B cell (primary cell): ENCODE data around the gene CPNE4.

ENCODE experiments used
- EZH2 ChIP-seq: IDR thresholded peaks from 2 replicates; pipeline ENCODE4 v1.6.1; 2012; ENCODE audit warnings: borderline replicate concordance, low read depth, mild to moderate bottlenecking, moderate library complexity, low read length; ENCODE audit not compliant: insufficient read depth, poor library complexity, severe bottlenecking
- TF ChIP-seq, protein P1 (sequence below): fragments of 200-600 bp; IDR thresholded peaks from one replicate; pipeline ENCODE4 v1.8.0; 2022; ENCODE audit warnings: antibody characterized with exemption, mild to moderate bottlenecking

- TF ChIP-seq, protein P1, sequence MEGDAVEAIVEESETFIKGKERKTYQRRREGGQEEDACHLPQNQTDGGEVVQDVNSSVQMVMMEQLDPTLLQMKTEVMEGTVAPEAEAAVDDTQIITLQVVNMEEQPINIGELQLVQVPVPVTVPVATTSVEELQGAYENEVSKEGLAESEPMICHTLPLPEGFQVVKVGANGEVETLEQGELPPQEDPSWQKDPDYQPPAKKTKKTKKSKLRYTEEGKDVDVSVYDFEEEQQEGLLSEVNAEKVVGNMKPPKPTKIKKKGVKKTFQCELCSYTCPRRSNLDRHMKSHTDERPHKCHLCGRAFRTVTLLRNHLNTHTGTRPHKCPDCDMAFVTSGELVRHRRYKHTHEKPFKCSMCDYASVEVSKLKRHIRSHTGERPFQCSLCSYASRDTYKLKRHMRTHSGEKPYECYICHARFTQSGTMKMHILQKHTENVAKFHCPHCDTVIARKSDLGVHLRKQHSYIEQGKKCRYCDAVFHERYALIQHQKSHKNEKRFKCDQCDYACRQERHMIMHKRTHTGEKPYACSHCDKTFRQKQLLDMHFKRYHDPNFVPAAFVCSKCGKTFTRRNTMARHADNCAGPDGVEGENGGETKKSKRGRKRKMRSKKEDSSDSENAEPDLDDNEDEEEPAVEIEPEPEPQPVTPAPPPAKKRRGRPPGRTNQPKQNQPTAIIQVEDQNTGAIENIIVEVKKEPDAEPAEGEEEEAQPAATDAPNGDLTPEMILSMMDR: no peak
- no peak for TF ChIP-seq EZH2
Measured at GRCh38 chr3:131933665-131934064, 101.1 kb downstream of the CPNE4 start.
